Testis (tissue), 3 donors: ENCODE data around the gene SLC25A17. TPM values are rescaled to one million over a fixed set of nuclear protein-coding genes. Genes with fewer than 3 reads are reported as not detected.
"Not testable (repeated sequence)": the region's sequence is repeated elsewhere in the genome, so short reads cannot be mapped to it uniquely, and the experiment has no call there.

Experiments
- DNase-seq: peaks from one replicate; pipeline ENCODE4 v3.0.0-alpha.2; 2019
- H3K27ac ChIP-seq, 2 donors: fragments of 200-600 bp; sonication (generic); one replicate each; pipeline ENCODE4 v1.5.1; 2019
- H3K27me3 ChIP-seq: fragments of 200-600 bp; sonication (generic); one replicate; pipeline ENCODE4 v1.5.1; 2019
- H3K36me3 ChIP-seq: fragments of 200-600 bp; sonication (generic); one replicate; pipeline ENCODE4 v1.5.1; 2017; ENCODE audit warnings: low read depth; ENCODE audit errors: missing control alignments
- H3K4me1 ChIP-seq: fragments of 200-600 bp; sonication (generic); one replicate; pipeline ENCODE4 v1.5.1; 2019
- H3K4me3 ChIP-seq, 2 donors: fragments of 200-600 bp; sonication (generic); one replicate each; pipeline ENCODE4 v1.5.1; 2017 to 2019
- H3K9me3 ChIP-seq: fragments of 200-600 bp; sonication (generic); one replicate; pipeline ENCODE4 v1.5.1; 2017
- CTCF ChIP-seq, 3 experiments: fragments of 450-650 bp in 2 of 3; fragments of 200-600 bp in 1 of 3; sonication (generic) in 1 of 3; IDR thresholded peaks; one replicate each; pipeline ENCODE4 v1.5.1; 2016 to 2019; ENCODE audit warnings: antibody characterized with exemption in 3 of 3, mild to moderate bottlenecking in 2 of 3, moderate library complexity in 1 of 3
- POLR2A ChIP-seq: fragments of 450-650 bp; IDR thresholded peaks from one replicate; pipeline ENCODE4 v1.6.1; 2017; ENCODE audit warnings: antibody characterized with exemption, mild to moderate bottlenecking, moderate library complexity
- WGBS, 2 donors: methylation state at CpG; one replicate each; pipeline ENCODE4 v1.1.5; 2018; 5-methylcytosine and 5-hydroxymethylcytosine counted together
- intact Hi-C: fragments of 100-400 bp; cut with DNase I; formaldehyde crosslinking; loops from one replicate; pipeline ENCODE4 v1.15.1; 2023; ENCODE audit warnings: low total_unique reads
- polyA plus RNA-seq: library from polyadenylated mRNA; stranded (reverse); fragments of 350-450 nt; fragmentation: Illumina TruSeq; extraction: RNeasy Lipid Tissue Mini Kit (QIAGEN cat#74804); gene quantifications from one replicate; pipeline ENCODE4 v1.2.3, GENCODE V29; 2014; ENCODE audit warnings: low read depth, low replicate concordance; ENCODE audit not compliant: insufficient read depth
- total RNA-seq, 2 donors: library from RNA; depleted of rRNA; stranded (reverse); fragments of >200 nt; gene quantifications; one replicate each; pipeline ENCODE4 v1.2.3, GENCODE V29; 2016

SLC25A17 gene
- total and polyA plus RNA-seq, 3 donors from 2014 or later, result 33.8 to 42.8 (median 36.1) TPM

- DNase-seq, result no peak
- 46 to 69% methylated on average over 3 of the region's 3 CpGs for WGBS, 2 donors
- no peaks in the 10 kb centered on the region for H3K9me3 ChIP-seq
- peaks cover 7% of the 10 kb centered on the region for H3K4me1 ChIP-seq
- H3K27me3 ChIP-seq, result no peaks in the 10 kb centered on the region
- H3K36me3 ChIP-seq, result no peaks in the 10 kb centered on the region
- intact Hi-C loops, result no loop called here
- no peak overlapping the region for H3K4me3 ChIP-seq
- peak overlapping the region; percentile 19 to 76 for H3K27ac ChIP-seq
- no peak for TF ChIP-seq CTCF (IDR thresholded peaks at IDR 0.05)
- TF ChIP-seq POLR2A, result no peak
Measured at GRCh38 chr22:40782521-40782920, 36.6 kb downstream of the SLC25A17 start.

- WGBS, 2 donors, result 64 to 68% methylated on average over 14 of the region's 14 CpGs
- intact Hi-C loops, H3K36me3 ChIP-seq, H3K4me3 ChIP-seq, H3K4me1 ChIP-seq, H3K27me3 ChIP-seq, H3K9me3 ChIP-seq: not testable (repeated sequence)
- H3K27ac ChIP-seq, result peak overlapping the region; percentile 19 to 76
- DNase-seq, result peak; percentile 29
Measured at GRCh38 chr22:40781749-40782148, 37.4 kb downstream of the SLC25A17 start.

- intact Hi-C loops, result no loop called here
- TF ChIP-seq POLR2A (no peak), CTCF (IDR thresholded peaks at IDR 0.05) (no peak)
- Histone ChIP-seq H3K27me3 (no peaks in the 10 kb centered on the region), H3K36me3 (no peaks in the 10 kb centered on the region), H3K4me1 (no peaks in the 10 kb centered on the region), H3K4me3 (no peak overlapping the region), H3K27ac (no peak overlapping the region), H3K9me3 (no peaks in the 10 kb centered on the region)
- WGBS, 2 donors, result 82 to 85% methylated on average over 6 of the region's 6 CpGs
- DNase-seq, result no peak
Measured at GRCh38 chr22:40769761-40770160, 49.4 kb downstream of the SLC25A17 start.

- Histone ChIP-seq H3K27me3 (no peaks in the 10 kb centered on the region), H3K4me1 (no peaks in the 10 kb centered on the region), H3K36me3 (no peaks in the 10 kb centered on the region), H3K4me3 (no peak overlapping the region), H3K27ac (no peak overlapping the region), H3K9me3 (no peaks in the 10 kb centered on the region)
- TF ChIP-seq CTCF (IDR thresholded peaks at IDR 0.05), result no peak
- TF ChIP-seq POLR2A, result no peak
- DNase-seq, result no peak
- intact Hi-C loops, result no loop called here
- 97 to 98% methylated on average over 1 of the region's 1 CpG for WGBS, 2 donors
Measured at GRCh38 chr22:40768206-40768605, 50.9 kb downstream of the SLC25A17 start.

GRCh38 chr22:40766956-40767355, 52.2 kb downstream of the SLC25A17 start:
- no peaks in the 10 kb centered on the region for H3K36me3 ChIP-seq
- H3K9me3 ChIP-seq, result no peaks in the 10 kb centered on the region
- H3K27me3 ChIP-seq, result no peaks in the 10 kb centered on the region
- intact Hi-C loops, result no loop called here
- no peak for TF ChIP-seq POLR2A
- no peak for TF ChIP-seq CTCF (IDR thresholded peaks at IDR 0.05)
- H3K4me1 ChIP-seq, result no peaks in the 10 kb centered on the region
- no peak overlapping the region for H3K4me3 ChIP-seq
- 92 to 100% methylated on average over 2 of the region's 2 CpGs for WGBS, 2 donors
- DNase-seq, result no peak
- H3K27ac ChIP-seq, result no peak overlapping the region
